Measurements from ENCODE around the gene ADAMTS17.

- TF ChIP-seq ZBTB7A (IDR thresholded peaks at IDR 0.05; ENCODE audit: low read depth) (no peak), USF1 (IDR thresholded peaks at IDR 0.05) (no peak), CEBPB (IDR thresholded peaks at IDR 0.05) (no peak)
Measured at GRCh38 chr15:100247228-100248225, 94.2 kb downstream of the ADAMTS17 start.

Measured in Ishikawa (cell line).